ENCODE measurements around the gene CD58. TPM values are rescaled to one million over a fixed set of nuclear protein-coding genes. Genes with fewer than 3 reads are reported as not detected.

CD58 gene
- total RNA-seq, 3 donors from 2014 or later = 19.3 to 31.9 (median 31.0) TPM

DNA sequence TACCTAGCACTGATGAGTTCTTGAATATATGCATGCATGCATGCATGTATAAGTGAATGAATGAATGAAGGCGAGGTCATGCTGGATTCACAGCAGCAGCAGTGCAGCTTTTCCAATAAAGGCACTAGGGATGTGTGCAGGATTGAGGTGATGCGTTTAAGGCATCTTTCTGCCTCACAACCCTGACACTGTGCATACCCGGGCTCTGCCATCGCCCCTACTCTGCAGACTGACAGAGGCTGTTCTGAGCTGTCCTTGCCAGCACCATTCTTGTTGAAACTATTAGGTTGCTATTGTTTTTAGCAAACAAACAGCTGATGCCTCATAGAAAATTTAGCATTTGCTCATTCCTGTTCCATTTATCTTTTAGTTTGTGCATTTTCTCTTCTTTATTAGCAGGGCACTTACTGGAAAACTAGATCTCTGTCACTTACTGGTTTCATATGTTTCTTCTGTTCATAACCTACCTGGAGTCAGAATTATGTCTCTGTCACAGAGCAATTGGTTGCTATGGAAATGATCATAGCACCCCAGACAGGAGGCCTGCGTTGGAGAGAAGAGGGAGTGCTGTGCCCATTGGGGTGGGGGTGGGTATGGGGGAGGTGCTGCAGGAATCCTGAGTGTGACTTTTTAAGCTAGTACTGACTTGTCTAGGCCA, 79.0 kb downstream of the CD58 start:
- ATAC-seq (no peak), DNase-seq (no peak)
- no peaks in the 10 kb centered on the region for H3K36me3 ChIP-seq (ENCODE audit: low read depth)
- intact Hi-C loops (cut with DNase I, micrococcal nuclease) = loop anchor here in 1 of 2 donors (10.0 kb wide), 1 partner anchor 127 kb away; no protein-coding TSS in a partner anchor
- peaks cover 15% of the 10 kb centered on the region for H3K4me1 ChIP-seq (ENCODE audit: low read depth)
- TF ChIP-seq, protein P1, sequence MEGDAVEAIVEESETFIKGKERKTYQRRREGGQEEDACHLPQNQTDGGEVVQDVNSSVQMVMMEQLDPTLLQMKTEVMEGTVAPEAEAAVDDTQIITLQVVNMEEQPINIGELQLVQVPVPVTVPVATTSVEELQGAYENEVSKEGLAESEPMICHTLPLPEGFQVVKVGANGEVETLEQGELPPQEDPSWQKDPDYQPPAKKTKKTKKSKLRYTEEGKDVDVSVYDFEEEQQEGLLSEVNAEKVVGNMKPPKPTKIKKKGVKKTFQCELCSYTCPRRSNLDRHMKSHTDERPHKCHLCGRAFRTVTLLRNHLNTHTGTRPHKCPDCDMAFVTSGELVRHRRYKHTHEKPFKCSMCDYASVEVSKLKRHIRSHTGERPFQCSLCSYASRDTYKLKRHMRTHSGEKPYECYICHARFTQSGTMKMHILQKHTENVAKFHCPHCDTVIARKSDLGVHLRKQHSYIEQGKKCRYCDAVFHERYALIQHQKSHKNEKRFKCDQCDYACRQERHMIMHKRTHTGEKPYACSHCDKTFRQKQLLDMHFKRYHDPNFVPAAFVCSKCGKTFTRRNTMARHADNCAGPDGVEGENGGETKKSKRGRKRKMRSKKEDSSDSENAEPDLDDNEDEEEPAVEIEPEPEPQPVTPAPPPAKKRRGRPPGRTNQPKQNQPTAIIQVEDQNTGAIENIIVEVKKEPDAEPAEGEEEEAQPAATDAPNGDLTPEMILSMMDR (IDR thresholded peaks at IDR 0.05) = no peak
- H3K4me3 ChIP-seq = no peak overlapping the region
- no peaks in the 10 kb centered on the region for H3K9me3 ChIP-seq

DNA sequence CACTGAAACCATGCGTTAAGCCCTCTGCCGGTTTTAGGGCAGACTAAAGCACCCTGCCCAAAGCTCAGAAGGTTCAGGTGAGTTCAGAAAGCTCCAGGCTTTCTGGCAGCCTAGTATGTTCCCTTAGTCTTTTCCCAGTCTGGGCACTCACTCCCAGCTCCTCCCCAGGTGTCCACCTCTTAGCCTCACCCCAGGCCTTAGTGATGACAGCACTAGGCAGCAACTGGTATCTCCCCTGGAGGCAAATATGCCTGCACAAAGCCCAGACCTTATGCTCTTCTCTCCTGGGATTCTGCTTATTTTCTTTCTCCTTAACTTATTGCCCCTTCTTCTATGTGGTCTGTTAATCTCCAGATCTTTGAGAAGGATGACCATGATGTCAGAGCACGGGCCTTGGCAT, 80.2 kb downstream of the CD58 start:
- ATAC-seq = peak; percentile 42
- Histone ChIP-seq H3K4me3 (no peak overlapping the region), H3K36me3 (ENCODE audit: low read depth) (no peaks in the 10 kb centered on the region), H3K9me3 (no peaks in the 10 kb centered on the region), H3K4me1 (ENCODE audit: low read depth) (peaks cover 15% of the 10 kb centered on the region)
- no peak for DNase-seq
- intact Hi-C loops (cut with DNase I, micrococcal nuclease) = loop anchor here in 1 of 2 donors (10.0 kb wide), 1 partner anchor 126 kb away; no protein-coding TSS in a partner anchor
- TF ChIP-seq, protein P1 (IDR thresholded peaks at IDR 0.05) = no peak

DNA sequence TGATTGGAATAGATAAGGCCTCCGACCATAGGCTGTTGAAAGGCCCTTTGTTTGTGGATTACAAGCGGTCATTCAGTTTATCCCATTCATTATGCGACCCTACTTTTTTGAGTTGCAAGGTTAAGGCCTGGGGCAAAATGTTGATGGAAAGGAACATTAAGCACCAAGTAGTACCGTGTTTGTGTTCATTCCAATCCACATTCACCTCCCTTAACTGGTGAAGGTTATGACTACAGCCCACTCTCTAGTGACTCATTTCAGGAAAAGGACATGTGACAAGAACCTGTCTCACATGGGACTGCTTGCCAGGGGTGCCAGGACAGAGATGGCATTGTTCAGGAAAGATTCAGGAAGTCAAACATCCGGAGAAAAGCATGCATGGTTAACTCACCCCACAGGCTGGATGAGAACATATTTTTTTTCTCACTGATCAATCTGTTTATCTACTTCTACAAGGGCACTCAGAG, 81.6 kb downstream of the CD58 start:
- H3K4me1 ChIP-seq (ENCODE audit: low read depth) = peaks cover 15% of the 10 kb centered on the region
- H3K9me3 ChIP-seq = no peaks in the 10 kb centered on the region
- intact Hi-C loops (cut with DNase I, micrococcal nuclease) = loop anchor here in 1 of 2 donors (10.0 kb wide), 1 partner anchor 124 kb away; no protein-coding TSS in a partner anchor
- no peak overlapping the region for H3K4me3 ChIP-seq
- ATAC-seq = peak; percentile 68
- peak in 2 of 3 donors; percentile 50 to 59 for DNase-seq
- TF ChIP-seq, protein P1 (IDR thresholded peaks at IDR 0.05) = no peak
- H3K36me3 ChIP-seq (ENCODE audit: low read depth) = no peaks in the 10 kb centered on the region

DNA sequence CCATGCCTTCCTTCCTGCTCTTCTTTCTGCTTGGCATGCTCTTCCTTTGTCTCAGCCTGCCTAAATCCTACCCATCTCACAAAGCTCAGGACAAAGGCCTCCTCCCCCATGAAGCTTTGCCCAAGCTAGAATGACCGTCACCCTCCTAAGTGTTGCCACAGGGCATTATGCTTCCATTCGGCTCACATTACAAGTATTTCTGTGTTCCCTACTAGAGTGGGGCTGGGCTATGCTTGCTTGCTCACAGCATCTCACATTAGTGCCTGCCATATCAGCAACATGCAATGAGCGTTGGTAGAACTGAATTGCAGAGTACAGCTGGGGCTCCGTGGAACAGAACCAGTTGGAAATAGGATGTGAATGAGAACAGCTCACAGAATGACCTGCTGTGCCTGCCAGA, 82.8 kb downstream of the CD58 start:
- DNase-seq (no peak), ATAC-seq (no peak)
- TF ChIP-seq, protein P1 (IDR thresholded peaks at IDR 0.05) = no peak
- intact Hi-C loops (cut with DNase I, micrococcal nuclease) = loop anchor here in 1 of 2 donors (10.0 kb wide), 1 partner anchor 123 kb away; no protein-coding TSS in a partner anchor
- Histone ChIP-seq H3K36me3 (ENCODE audit: low read depth) (no peaks in the 10 kb centered on the region), H3K4me3 (no peak overlapping the region), H3K4me1 (ENCODE audit: low read depth) (peaks cover 23% of the 10 kb centered on the region), H3K9me3 (no peaks in the 10 kb centered on the region)

DNA sequence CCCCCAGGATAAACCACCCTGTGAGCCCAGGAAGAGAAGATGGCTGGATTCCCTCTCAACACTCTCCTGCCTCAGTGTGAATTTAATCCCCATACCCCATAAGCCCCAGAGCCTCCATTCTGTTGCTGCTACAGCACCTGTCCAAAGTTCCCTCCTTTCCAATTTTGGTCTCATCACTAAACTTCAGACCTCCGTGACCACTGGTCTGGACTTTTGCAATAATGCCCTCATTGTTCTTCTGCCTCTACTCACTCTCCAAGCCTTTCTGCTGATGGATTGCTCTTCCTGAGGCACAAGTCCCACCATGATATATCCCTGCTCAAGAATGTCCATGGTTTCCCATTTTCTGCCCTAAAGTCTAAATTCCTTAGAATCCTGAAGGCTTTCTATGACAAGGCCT, 83.2 kb downstream of the CD58 start:
- no peaks in the 10 kb centered on the region for H3K9me3 ChIP-seq
- no peaks in the 10 kb centered on the region for H3K36me3 ChIP-seq (ENCODE audit: low read depth)
- H3K4me1 ChIP-seq (ENCODE audit: low read depth) = peaks cover 23% of the 10 kb centered on the region
- no peak for DNase-seq
- intact Hi-C loops (cut with DNase I, micrococcal nuclease) = loop anchor here in 1 of 2 donors (10.0 kb wide), 1 partner anchor 123 kb away; no protein-coding TSS in a partner anchor
- TF ChIP-seq, protein P1 (IDR thresholded peaks at IDR 0.05) = no peak
- H3K4me3 ChIP-seq = no peak overlapping the region
- no peak for ATAC-seq
